GM19193 (cell line): ENCODE measurements around the gene NQO2.
A peak's percentile ranks its signal among the peaks of the same experiment; 100 is the strongest.

Experiments
- POLR2A ChIP-seq: IDR thresholded peaks from 4 replicates; pipeline ENCODE4 v1.6.1; 2011; ENCODE audit not compliant: insufficient read depth, insufficient read length; ENCODE audit errors: extremely low read depth

The NQO2 gene

GRCh38 chr6:2999618-3000557 is at the start of gene NQO2:
Gene NQO2 (plus strand): TSS chr6:2999894. CDS start chr6:3006553, 6,659 bp downstream.
- peak; percentile 83 for TF ChIP-seq POLR2A

- no peak for TF ChIP-seq POLR2A
Observed at GRCh38 chr6:2950713-2951112, 49.0 kb upstream of the NQO2 start.

DNA sequence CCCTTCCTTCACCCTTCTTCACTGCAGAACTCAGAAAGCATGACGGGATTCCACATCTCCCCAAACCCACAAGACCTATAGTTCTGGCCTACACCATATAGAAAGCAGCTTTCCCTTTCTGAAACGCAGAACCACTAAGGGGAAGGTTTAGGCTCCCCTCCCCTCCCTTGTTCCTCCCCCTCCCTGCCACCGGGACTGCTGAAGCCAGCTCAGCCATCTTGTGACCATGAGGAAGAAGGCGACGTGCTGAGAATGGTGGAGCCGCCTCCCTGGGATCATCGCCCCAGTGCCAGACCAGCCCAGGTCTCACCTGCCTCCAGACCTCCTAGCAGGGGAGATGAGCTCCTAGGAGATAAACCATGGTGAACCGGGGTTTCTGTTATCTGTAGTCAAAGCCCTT is 48.0 kb upstream of the NQO2 start:
- TF ChIP-seq POLR2A: no peak

DNA sequence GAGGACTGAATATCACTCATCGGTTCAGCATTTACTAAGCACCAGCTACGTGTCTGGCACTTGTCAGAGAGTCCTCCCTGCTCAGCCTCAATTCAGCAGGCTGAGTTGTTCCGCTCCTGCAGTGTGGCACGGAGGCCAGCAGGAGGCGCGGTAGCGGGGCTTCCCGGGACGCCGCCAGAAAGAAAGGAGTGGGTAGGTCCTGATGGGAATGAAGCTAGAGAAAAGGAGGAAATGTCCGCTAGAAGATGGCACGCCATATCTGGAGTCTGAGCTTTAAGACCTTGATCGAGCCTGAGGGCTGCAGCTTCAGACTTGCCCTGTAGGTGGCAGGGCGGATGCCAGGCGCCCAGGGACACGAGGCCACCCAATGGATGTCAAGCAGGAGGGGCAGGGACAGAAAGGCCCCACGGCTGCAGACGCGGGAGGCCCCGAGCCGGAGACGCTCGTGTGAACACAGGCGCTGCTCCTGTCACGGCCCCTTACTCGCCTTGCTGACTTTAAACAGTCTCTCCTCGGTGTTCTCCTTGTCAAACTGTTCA is 47.1 kb upstream of the NQO2 start:
- no peak for TF ChIP-seq POLR2A

DNA sequence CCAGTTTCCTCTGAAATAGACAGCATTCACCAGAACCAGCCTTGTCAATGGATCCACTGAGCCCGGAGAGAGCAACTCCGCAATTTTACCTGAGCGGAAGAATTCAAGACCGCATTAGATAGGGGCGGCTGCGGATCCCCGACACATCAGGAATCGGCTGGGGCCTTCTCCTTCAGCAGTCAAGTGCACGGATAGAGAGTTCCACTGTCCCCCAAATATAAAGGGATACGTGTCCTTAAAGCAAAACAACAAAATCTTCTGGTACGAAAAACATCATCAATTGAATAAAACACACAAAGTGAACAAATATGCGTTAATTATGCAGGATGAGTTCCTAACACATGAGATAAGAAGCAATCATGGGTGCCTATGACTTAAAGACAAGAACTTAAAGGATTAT is 46.6 kb upstream of the NQO2 start:
- no peak for TF ChIP-seq POLR2A

GRCh38 chr6:2956930-2957685 is 42.6 kb upstream of the NQO2 start:
- TF ChIP-seq POLR2A: no peak

- TF ChIP-seq POLR2A: no peak
Observed at GRCh38 chr6:2957696-2958330, 41.9 kb upstream of the NQO2 start.

DNA sequence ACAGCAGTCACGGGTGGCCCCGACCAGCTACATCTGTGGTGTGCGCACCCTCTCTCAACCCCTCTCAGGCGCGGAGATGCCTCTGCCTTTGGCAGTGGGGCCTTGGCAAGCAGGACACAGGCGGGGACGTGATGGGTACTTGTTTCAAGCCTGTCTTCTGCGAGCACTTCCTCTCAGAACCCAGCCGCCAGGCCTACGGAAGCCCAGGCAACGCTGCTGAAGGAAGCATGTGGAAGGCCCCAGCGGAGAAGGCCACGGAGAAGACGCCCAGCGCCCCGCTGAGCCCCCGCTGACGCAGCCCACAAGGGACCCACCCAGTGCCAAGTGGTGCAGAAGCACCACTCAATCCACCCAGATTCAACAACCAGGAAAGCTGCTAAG is 41.4 kb upstream of the NQO2 start:
- TF ChIP-seq POLR2A: no peak

DNA sequence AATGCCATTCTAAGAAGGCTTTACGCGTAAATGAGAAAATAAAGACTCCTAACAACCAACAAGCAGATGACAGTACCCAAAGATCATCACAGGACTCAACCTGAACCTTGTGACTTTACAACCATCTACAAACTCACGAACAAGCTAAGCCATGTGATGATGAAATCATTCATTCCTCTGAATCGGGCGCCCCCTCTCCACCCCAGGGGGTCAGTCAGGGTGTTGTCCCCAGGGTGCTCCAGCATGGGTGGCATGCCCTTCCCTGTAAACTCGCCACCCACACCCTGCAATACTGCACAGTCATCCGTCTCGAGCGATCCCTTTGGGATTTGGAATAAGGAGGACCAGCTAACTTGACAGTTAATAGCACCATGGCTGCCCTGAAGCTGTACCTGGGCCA is 40.9 kb upstream of the NQO2 start:
- no peak for TF ChIP-seq POLR2A

GRCh38 chr6:2959909-2960719 is 39.6 kb upstream of the NQO2 start:
- no peak for TF ChIP-seq POLR2A

DNA sequence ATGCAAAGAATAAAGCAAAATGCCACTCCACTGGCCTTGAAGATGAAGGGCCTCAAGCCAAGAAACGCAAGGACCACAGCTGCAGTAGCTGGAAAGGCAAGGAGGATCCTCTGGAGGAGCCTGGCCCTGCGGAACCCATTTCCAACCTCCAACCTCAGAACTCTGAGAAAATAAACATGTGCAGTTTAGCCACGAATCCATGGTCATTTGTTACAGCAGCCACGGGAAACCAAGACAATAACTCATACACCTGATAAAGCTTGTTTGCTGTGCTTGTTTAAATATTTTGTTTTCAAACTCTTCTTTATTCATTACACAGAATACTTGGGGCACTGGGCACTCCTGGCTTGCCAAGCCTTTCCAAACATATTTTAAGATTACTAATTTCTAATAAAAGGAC is 38.8 kb upstream of the NQO2 start:
- no peak for TF ChIP-seq POLR2A

GRCh38 chr6:2961506-2961905 is 38.2 kb upstream of the NQO2 start:
- TF ChIP-seq POLR2A: no peak

- TF ChIP-seq POLR2A: no peak
Observed at GRCh38 chr6:2962004-2962403, 37.7 kb upstream of the NQO2 start.

GRCh38 chr6:2962636-2963035 is 37.1 kb upstream of the NQO2 start:
- TF ChIP-seq POLR2A: no peak
